Erythroblast (primary cell): Measurements from ENCODE around the gene ELOVL2.

Experiments
- GATA1 ChIP-seq: IDR thresholded peaks from 2 replicates; pipeline ENCODE4 v1.6.1; 2011; ENCODE audit warnings: low read depth, mild to moderate bottlenecking, control low read depth, low read length, moderate library complexity
- POLR2A ChIP-seq: IDR thresholded peaks from 2 replicates; pipeline ENCODE4 v1.6.1; 2011; ENCODE audit warnings: mild to moderate bottlenecking, low read length

- TF ChIP-seq POLR2A (no peak), GATA1 (no peak)
Observed at GRCh38 chr6:11018225-11018624, 25.9 kb downstream of the ELOVL2 start.
